GM10248 (cell line): ENCODE results near the gene VAT1L.

Experiments
- CTCF ChIA-PET: fragments of 300-600 bp; sonication (Branson Sonifier 250); formaldehyde crosslinking; extraction: SDS; loops from one replicate; lab custom pipeline; 2021; ENCODE audit warnings: antibody characterized with exemption; lab: Yijun Ruan, JAX
- POLR2A ChIA-PET: fragments of 350-650 bp; sonication (Branson Sonifier 250); formaldehyde crosslinking; extraction: SDS; loops from one replicate; lab custom pipeline; 2020; ENCODE audit warnings: antibody characterized with exemption; lab: Yijun Ruan, JAX
- DNase-seq: peaks from one replicate; pipeline ENCODE4 v3.0.0; 2012; ENCODE audit errors: extremely low spot score
- CTCF ChIP-seq: IDR thresholded peaks from 2 replicates; pipeline ENCODE4 v1.5.1; 2012; ENCODE audit warnings: mild to moderate bottlenecking, low read depth; ENCODE audit errors: extremely low read depth, missing control alignments, control extremely low read depth

VAT1L gene

GRCh38 chr16:78001451-78002025 is 213.2 kb downstream of the VAT1L start:
- DNase-seq: no peak
- CTCF ChIA-PET: interaction anchor here (0.6 to 4.3 kb wide), 16 partner anchors 9 to 417 kb away, joined by 3 to 30 read pairs (median 7); partner anchors contain the start of gene WWOX
- POLR2A ChIA-PET: no interaction called here
- no peak for TF ChIP-seq CTCF

- DNase-seq: peak; percentile 80
- CTCF ChIA-PET: interaction anchor here (0.7 to 4.3 kb wide), 36 partner anchors 8 to 768 kb away, joined by 3 to 32 read pairs (median 5); partner anchors contain the start of gene WWOX
- POLR2A ChIA-PET: no interaction called here
- TF ChIP-seq CTCF: peak; percentile 83
Observed at GRCh38 chr16:78002915-78003538, 214.7 kb downstream of the VAT1L start.

- POLR2A ChIA-PET: no interaction called here
- no peak for DNase-seq
- no peak for TF ChIP-seq CTCF
- CTCF ChIA-PET: interaction anchor here (0.7 to 4.3 kb wide), 14 partner anchors 9 to 768 kb away, joined by 3 to 32 read pairs (median 6); no protein-coding TSS in a partner anchor
Observed at GRCh38 chr16:78004517-78004916, 216.2 kb downstream of the VAT1L start.

GRCh38 chr16:78005881-78006280 is 217.5 kb downstream of the VAT1L start:
- ChIA-PET POLR2A (no interaction called here), CTCF (no interaction called here)
- DNase-seq: peak; percentile 30
- peak; percentile 15 for TF ChIP-seq CTCF

- TF ChIP-seq CTCF: no peak
- POLR2A ChIA-PET: no interaction called here
- CTCF ChIA-PET: no interaction called here
- no peak for DNase-seq
Observed at GRCh38 chr16:78007121-78007520, 218.8 kb downstream of the VAT1L start.

GRCh38 chr16:78022347-78023060 is 234.1 kb downstream of the VAT1L start, which contains the start of gene CLEC3A:
TSS of gene CLEC3A (plus strand) at chr16:78022548. CDS start at chr16:78022627, 79 bp downstream.
- ChIA-PET POLR2A (no interaction called here), CTCF (no interaction called here)
- DNase-seq: no peak
- TF ChIP-seq CTCF: no peak
